HCT116 (cell line): Measurements from ENCODE around the gene CGAS. TPM values are rescaled to one million over a fixed set of nuclear protein-coding genes. Genes with fewer than 3 reads are reported as not detected.

Experiments used
- ATAC-seq: fragments of 200-7000 bp; cut with Tn5 transposase; 2 replicates; pipeline ENCODE4 v1.9.1; 2020; ENCODE audit warnings: mild to moderate bottlenecking, moderate library complexity
- BruUV-seq: library from RNA; stranded (reverse); fragments of 400-500 nt; replicated peaks from 2 replicates; lab custom pipeline; 2021; lab: Mats Ljungman, UMichigan
- CTCF ChIA-PET: fragments of 300-600 bp; sonication (Branson Sonifier 250); formaldehyde crosslinking; loops from one replicate; lab custom pipeline; 2021; ENCODE audit warnings: antibody characterized with exemption; lab: Charles Lee
- POLR2A ChIA-PET: fragments of 300-600, 350-600 bp; sonication (Branson Sonifier 250); formaldehyde crosslinking; loops from one replicate; lab custom pipeline; 2021; ENCODE audit warnings: antibody characterized with exemption; lab: Charles Lee
- RAD21 ChIA-PET, 2 experiments: fragments of 300-600 bp; sonication (Branson Sonifier 250); formaldehyde crosslinking; loops; one replicate each; lab custom pipeline; 2023; ENCODE audit warnings: low total read pairs in 2 of 2; ENCODE audit not compliant: uncharacterized antibody in 2 of 2, unreplicated experiment in 2 of 2, low non-redundant PET in 1 of 2; lab: Charles Lee
- DNase-seq: peaks from one replicate; pipeline ENCODE4 v3.0.0-alpha.2; 2010; ENCODE audit warnings: low read depth, low spot score
- H2AFZ ChIP-seq: fragments of 200-600 bp; shearing (Covaris generic), sonication (generic); 2 replicates; pipeline ENCODE4 v1.6.1; 2017; ENCODE audit warnings: low read depth, mixed run types, mixed read lengths, antibody characterized with exemption, low read length; ENCODE audit not compliant: poor library complexity, severe bottlenecking
- H3K27ac ChIP-seq: 2 replicates; pipeline ENCODE4 v1.5.1; 2012; ENCODE audit warnings: low read depth, low read length
- H3K27me3 ChIP-seq: fragments of 200-600 bp; sonication (generic); 2 replicates; pipeline ENCODE4 v1.6.1; 2016; ENCODE audit warnings: mixed run types, low read length, mixed read lengths; ENCODE audit not compliant: insufficient read depth
- H3K36me3 ChIP-seq, 2 experiments: fragments of 200-500 bp in 1 of 2; fragments of 200-600 bp in 1 of 2; sonication (Bioruptor generic) in 1 of 2; sonication (generic) in 1 of 2; 2 replicates each; pipeline versions ENCODE4 v1.5.1 to v1.6.1; 2014 to 2016; ENCODE audit warnings: low read length in 2 of 2, inconsistent platforms in 1 of 2, mixed read lengths in 1 of 2, mixed run types in 1 of 2; ENCODE audit not compliant: insufficient read depth in 2 of 2, control insufficient read depth in 1 of 2
- H3K4me1 ChIP-seq, 2 experiments: fragments of 200-600 bp in 1 of 2; sonication (generic) in 1 of 2; 2 replicates each; pipeline versions ENCODE4 v1.5.1 to v1.6.1; 2012 to 2017; ENCODE audit warnings: low read length in 2 of 2, inconsistent platforms in 1 of 2, mild to moderate bottlenecking in 1 of 2, mixed read lengths in 1 of 2, mixed run types in 1 of 2, moderate library complexity in 1 of 2; ENCODE audit not compliant: insufficient read depth in 2 of 2, control insufficient read depth in 1 of 2
- H3K4me2 ChIP-seq: fragments of 200-600 bp; sonication (generic); 2 replicates; pipeline ENCODE4 v1.6.1; 2017; ENCODE audit warnings: mixed run types, low read length, mixed read lengths
- H3K4me3 ChIP-seq, 2 experiments: fragments of 200-600 bp in 1 of 2; sonication (generic) in 1 of 2; replicated peaks in 1 of 2; 2 replicates each; pipeline ENCODE4 v1.5.1; 2011 to 2016; ENCODE audit warnings: low read length in 2 of 2, control low read depth in 1 of 2, low read depth in 1 of 2, mild to moderate bottlenecking in 1 of 2, mixed read lengths in 1 of 2, mixed run types in 1 of 2
- H3K79me2 ChIP-seq: fragments of 200-600 bp; sonication (generic); 2 replicates; pipeline ENCODE4 v1.6.1; 2017; ENCODE audit warnings: mild to moderate bottlenecking, mixed run types, low read length, moderate library complexity, mixed read lengths; ENCODE audit not compliant: insufficient read depth
- H3K9ac ChIP-seq: fragments of 200-600 bp; sonication (generic); 2 replicates; pipeline ENCODE4 v1.6.1; 2016; ENCODE audit warnings: low read length, mixed read lengths
- H3K9me2 ChIP-seq: fragments of 200-600 bp; sonication (generic), shearing (Covaris generic); 2 replicates; pipeline ENCODE4 v1.6.1; 2017; ENCODE audit warnings: mixed run types, mild to moderate bottlenecking, moderate library complexity; ENCODE audit not compliant: insufficient read depth
- H3K9me3 ChIP-seq, 2 experiments: fragments of 200-500 bp in 1 of 2; fragments of 200-600 bp in 1 of 2; sonication (Bioruptor generic) in 1 of 2; sonication (generic) in 1 of 2; 2 replicates each; pipeline ENCODE4 v1.6.1; 2014 to 2017; ENCODE audit warnings: low read length in 2 of 2, mixed read lengths in 2 of 2, inconsistent platforms in 1 of 2, low read depth in 1 of 2, mild to moderate bottlenecking in 1 of 2, mixed run types in 1 of 2, moderate library complexity in 1 of 2; ENCODE audit not compliant: control insufficient read depth in 1 of 2, insufficient read depth in 1 of 2
- H4K20me1 ChIP-seq: fragments of 200-600 bp; sonication (generic), shearing (Covaris generic); 2 replicates; pipeline ENCODE4 v1.6.1; 2017; ENCODE audit warnings: mixed run types, mild to moderate bottlenecking, moderate library complexity; ENCODE audit not compliant: insufficient read depth
- ATF3 ChIP-seq: IDR thresholded peaks from 2 replicates; pipeline ENCODE4 v1.6.1; 2012
- CBX3 ChIP-seq: IDR thresholded peaks from 2 replicates; pipeline ENCODE4 v1.6.1; 2012; ENCODE audit warnings: low read depth
- EGR1 ChIP-seq: IDR thresholded peaks from 2 replicates; pipeline ENCODE4 v1.6.1; 2012; ENCODE audit warnings: low read depth
- EZH2 ChIP-seq: fragments of 200-600 bp; sonication (generic); IDR thresholded peaks from 2 replicates; pipeline ENCODE4 v1.6.1; 2017; ENCODE audit warnings: antibody characterized with exemption, mixed run types
- FOSL1 ChIP-seq: IDR thresholded peaks from 2 replicates; pipeline ENCODE4 v1.6.1; 2012; ENCODE audit warnings: low read depth
- JUND ChIP-seq: IDR thresholded peaks from 2 replicates; pipeline ENCODE4 v1.6.1; 2012
- POLR2AphosphoS5 ChIP-seq: IDR thresholded peaks from 2 replicates; pipeline ENCODE4 v1.6.1; 2011; ENCODE audit warnings: mild to moderate bottlenecking, low read depth, low read length, moderate library complexity
- RAD21 ChIP-seq: IDR thresholded peaks from 2 replicates; pipeline ENCODE4 v1.6.1; 2012; ENCODE audit warnings: low read depth, mild to moderate bottlenecking
- SIN3A ChIP-seq: IDR thresholded peaks from 2 replicates; pipeline ENCODE4 v1.6.1; 2012; ENCODE audit warnings: low read depth
- TCF7L2 ChIP-seq: IDR thresholded peaks from 2 replicates; pipeline ENCODE4 v1.7.0; 2011; ENCODE audit warnings: borderline replicate concordance, inconsistent platforms; ENCODE audit not compliant: insufficient read depth, insufficient read length; ENCODE audit errors: extremely low read depth
- YY1 ChIP-seq: IDR thresholded peaks from 2 replicates; pipeline ENCODE4 v1.6.1; 2011; ENCODE audit warnings: low read length, low read depth, moderate library complexity, mild to moderate bottlenecking; ENCODE audit not compliant: insufficient replicate concordance; ENCODE audit errors: extremely low read depth
- ZBTB33 ChIP-seq: IDR thresholded peaks from 2 replicates; pipeline ENCODE4 v1.6.1; 2011; ENCODE audit warnings: mild to moderate bottlenecking, low read length, moderate library complexity; ENCODE audit not compliant: insufficient replicate concordance; ENCODE audit errors: extremely low read depth
- intact Hi-C: fragments of 100-400 bp; cut with micrococcal nuclease; formaldehyde crosslinking; loops from 2 replicates; pipeline ENCODE4 v1.10.0; 2022
- total RNA-seq: library from RNA; stranded (reverse); gene quantifications from one replicate; pipeline ENCODE4 v1.2.1, GENCODE V29; 2021; ENCODE audit not compliant: unreplicated experiment

CGAS gene
- total RNA-seq, 1 experiment from 2014 or later, result 0.27 TPM

- Histone ChIP-seq H3K4me3 (no peak overlapping the region), H3K9ac (no peak overlapping the region), H2AFZ (no peak overlapping the region), H3K4me2 (no peak overlapping the region), H4K20me1 (no peaks in the 10 kb centered on the region), H3K27ac (no peak overlapping the region), H3K9me2 (no peaks in the 10 kb centered on the region), H3K27me3 (no peaks in the 10 kb centered on the region), H3K9me3 (no peaks in the 10 kb centered on the region), H3K36me3 (peaks cover 21 to 29% of the 10 kb centered on the region in 2 experiments), H3K79me2 (no peaks in the 10 kb centered on the region), H3K4me1 (no peaks in the 10 kb centered on the region)
- ChIA-PET CTCF (no interaction called here), RAD21 (no interaction called here), POLR2A (no interaction called here)
- TF ChIP-seq EZH2 (no peak), ATF3 (no peak), EGR1 (no peak), ZBTB33 (no peak), RAD21 (no peak)
- ATAC-seq (no peak), DNase-seq (no peak)
- intact Hi-C loops, result no loop called here
- no TSS peak for BruUV-seq
These were observed 45.8 kb upstream of the CGAS start for GRCh38 chr6:73497915-73498314.

- TF ChIP-seq JUND (no peak), TCF7L2 (no peak), ATF3 (no peak), SIN3A (no peak), POLR2AphosphoS5 (no peak), RAD21 (no peak), CBX3 (no peak), YY1 (no peak), ZBTB33 (no peak), FOSL1 (no peak)
- Histone ChIP-seq H3K4me1 (no peaks in the 10 kb centered on the region), H3K9me3 (no peaks in the 10 kb centered on the region; a peak in 1 of 4 replicates), H3K36me3 (peaks cover 14 to 37% of the 10 kb centered on the region in 2 experiments), H3K9ac (no peak overlapping the region), H3K4me2 (no peak overlapping the region), H4K20me1 (no peaks in the 10 kb centered on the region), H3K79me2 (peaks cover 8% of the 10 kb centered on the region; the same call in 1 of the 2 replicates), H3K9me2 (no peaks in the 10 kb centered on the region), H3K27me3 (no peaks in the 10 kb centered on the region), H3K27ac (no peak overlapping the region), H3K4me3 (no peak overlapping the region), H2AFZ (no peak overlapping the region)
- DNase-seq, result no peak
- no peak for ATAC-seq
- RAD21 ChIA-PET, result no interaction called here
- CTCF ChIA-PET, result interaction anchor here (0.9 kb wide), 1 partner anchor 30 kb away, joined by 3 read pairs; the partner anchor contains the start of gene MTO1
- BruUV-seq, result no TSS peak
- intact Hi-C loops, result no loop called here
- POLR2A ChIA-PET, result interaction anchor here (0.8 kb wide), 1 partner anchor 12 kb away, joined by 3 read pairs; no protein-coding TSS in a partner anchor
These were observed 39.3 kb upstream of the CGAS start for GRCh38 chr6:73491377-73491776.
